MM.1S (cell line): ENCODE measurements around the gene CABLES2.

ENCODE experiments used
- EZH2phosphoT487 ChIP-seq: fragments of 300-600 bp; sonication (generic); IDR thresholded peaks from 2 replicates; pipeline ENCODE4 v1.6.1; 2018; ENCODE audit warnings: antibody characterized with exemption, low read length
- TF ChIP-seq, protein P1 (sequence below): fragments of 300-600 bp; sonication (generic); IDR thresholded peaks from 2 replicates; pipeline ENCODE4 v1.5.1; 2016; ENCODE audit warnings: antibody characterized with exemption, low read length, mixed read lengths

DNA sequence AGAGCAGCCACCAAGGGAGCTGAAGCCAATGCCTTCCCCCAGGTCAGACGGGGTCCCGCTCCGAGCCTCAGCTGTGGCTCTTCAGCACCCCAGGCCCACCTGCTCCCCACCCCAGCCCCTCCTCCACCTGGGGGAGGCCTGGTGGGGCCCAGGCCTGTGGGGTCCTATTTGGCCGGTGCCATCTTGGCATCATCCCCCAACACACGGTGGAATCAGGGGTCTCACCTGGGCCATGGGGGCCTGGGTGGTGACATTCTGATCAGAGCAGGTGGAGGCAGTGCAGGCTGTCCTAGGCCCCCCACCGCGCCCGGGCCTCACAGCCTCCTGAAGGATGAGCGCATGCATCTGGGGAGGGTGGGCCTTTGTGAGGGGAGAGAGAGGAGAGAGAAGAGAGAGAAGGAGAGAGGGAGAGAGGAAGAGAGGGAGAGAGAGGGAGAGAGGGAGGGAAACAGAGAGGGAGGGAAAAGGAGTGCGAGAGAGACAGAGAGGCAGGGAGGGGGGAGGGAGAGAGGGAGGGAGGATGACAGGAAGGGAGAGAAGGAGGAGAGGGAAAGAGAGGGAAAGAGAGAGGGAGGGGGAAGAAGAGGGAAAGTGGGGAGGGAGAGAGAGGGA is 44.2 kb upstream of the CABLES2 start:
- TF ChIP-seq, protein P1, sequence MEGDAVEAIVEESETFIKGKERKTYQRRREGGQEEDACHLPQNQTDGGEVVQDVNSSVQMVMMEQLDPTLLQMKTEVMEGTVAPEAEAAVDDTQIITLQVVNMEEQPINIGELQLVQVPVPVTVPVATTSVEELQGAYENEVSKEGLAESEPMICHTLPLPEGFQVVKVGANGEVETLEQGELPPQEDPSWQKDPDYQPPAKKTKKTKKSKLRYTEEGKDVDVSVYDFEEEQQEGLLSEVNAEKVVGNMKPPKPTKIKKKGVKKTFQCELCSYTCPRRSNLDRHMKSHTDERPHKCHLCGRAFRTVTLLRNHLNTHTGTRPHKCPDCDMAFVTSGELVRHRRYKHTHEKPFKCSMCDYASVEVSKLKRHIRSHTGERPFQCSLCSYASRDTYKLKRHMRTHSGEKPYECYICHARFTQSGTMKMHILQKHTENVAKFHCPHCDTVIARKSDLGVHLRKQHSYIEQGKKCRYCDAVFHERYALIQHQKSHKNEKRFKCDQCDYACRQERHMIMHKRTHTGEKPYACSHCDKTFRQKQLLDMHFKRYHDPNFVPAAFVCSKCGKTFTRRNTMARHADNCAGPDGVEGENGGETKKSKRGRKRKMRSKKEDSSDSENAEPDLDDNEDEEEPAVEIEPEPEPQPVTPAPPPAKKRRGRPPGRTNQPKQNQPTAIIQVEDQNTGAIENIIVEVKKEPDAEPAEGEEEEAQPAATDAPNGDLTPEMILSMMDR = no peak
- TF ChIP-seq EZH2phosphoT487 = no peak
